HepG2 (cell line): ENCODE data around the gene TUT7. TPM values are rescaled to one million over a fixed set of nuclear protein-coding genes. Genes with fewer than 3 reads are reported as not detected.

ENCODE experiments used
- DZIP1 ChIP-seq: sonication (generic); formaldehyde crosslinking; IDR thresholded peaks from 2 replicates; pipeline ENCODE4 v1.5.0; 2020; ENCODE audit warnings: mild to moderate bottlenecking, missing genetic modification reagents
- ELF4 ChIP-seq: sonication (generic); formaldehyde crosslinking; IDR thresholded peaks from 2 replicates; pipeline ENCODE4 v1.5.0; 2020; ENCODE audit warnings: missing genetic modification reagents, mild to moderate bottlenecking, moderate library complexity, borderline replicate concordance
- EP300 ChIP-seq, 3 experiments: sonication (generic) in 1 of 3; formaldehyde crosslinking in 1 of 3; IDR thresholded peaks; 2 replicates each; pipeline versions ENCODE4 v1.5.1 to v1.6.1; 2011 to 2020; ENCODE audit warnings: low read depth in 2 of 3, low read length in 2 of 3, borderline replicate concordance in 1 of 3, improper control_type of control experiment in 1 of 3, mild to moderate bottlenecking in 1 of 3, missing genetic modification reagents in 1 of 3, moderate library complexity in 1 of 3
- ETV6 ChIP-seq: sonication (generic); formaldehyde crosslinking; conservative IDR thresholded peaks from 2 replicates; pipeline ENCODE4 v1.4.0; 2020; ENCODE audit warnings: missing genetic modification reagents
- FIP1L1 ChIP-seq: fragments of 200-400 bp; formaldehyde crosslinking; IDR thresholded peaks from 2 replicates; pipeline ENCODE4 v1.6.1; 2018; ENCODE audit warnings: low read depth, mild to moderate bottlenecking, low read length, moderate library complexity, borderline replicate concordance; ENCODE audit not compliant: insufficient read depth
- HNRNPUL1 ChIP-seq: fragments of 200-400 bp; formaldehyde crosslinking; IDR thresholded peaks from 2 replicates; pipeline ENCODE4 v1.6.1; 2017; ENCODE audit warnings: low read depth, mild to moderate bottlenecking, low read length, moderate library complexity
- KDM2A ChIP-seq: sonication (generic); formaldehyde crosslinking; IDR thresholded peaks from 2 replicates; pipeline ENCODE4 v1.4.0; 2020; ENCODE audit warnings: low read depth, missing genetic modification reagents, borderline replicate concordance
- KLF9 ChIP-seq: IDR thresholded peaks from 2 replicates; pipeline ENCODE4 v1.6.1; 2016; ENCODE audit warnings: low read depth
- LBX2 ChIP-seq: sonication (generic); formaldehyde crosslinking; IDR thresholded peaks from 2 replicates; pipeline ENCODE4 v1.5.0; 2020; ENCODE audit warnings: missing genetic modification reagents, mild to moderate bottlenecking, borderline replicate concordance
- NCOA1 ChIP-seq: sonication (generic); formaldehyde crosslinking; IDR thresholded peaks from 2 replicates; pipeline ENCODE4 v1.9.0; 2021; ENCODE audit warnings: missing genetic modification reagents
- PRDM15 ChIP-seq: sonication (generic); formaldehyde crosslinking; IDR thresholded peaks from 2 replicates; pipeline ENCODE4 v1.4.0; 2020; ENCODE audit warnings: missing genetic modification reagents
- RFX1 ChIP-seq: fragments of 450-650 bp; IDR thresholded peaks from 2 replicates; pipeline ENCODE4 v1.6.1; 2017
- RFXANK ChIP-seq: IDR thresholded peaks from 2 replicates; pipeline ENCODE4 v1.6.1; 2016
- SMC3 ChIP-seq: IDR thresholded peaks from 2 replicates; pipeline ENCODE4 v1.6.1; 2011; ENCODE audit warnings: low read length, improper control_type of control experiment
- SUZ12 ChIP-seq: fragments of 150-350 bp; IDR thresholded peaks from 2 replicates; pipeline ENCODE4 v1.6.1; 2014; ENCODE audit warnings: low read depth, low read length
- TBL1XR1 ChIP-seq: fragments of 150-350 bp; IDR thresholded peaks from 2 replicates; pipeline ENCODE4 v1.6.1; 2014; ENCODE audit warnings: borderline replicate concordance, low read length; ENCODE audit not compliant: partially characterized antibody
- THYN1 ChIP-seq: sonication (generic); formaldehyde crosslinking; IDR thresholded peaks from 2 replicates; pipeline ENCODE4 v1.8.1; 2023; ENCODE audit warnings: low read depth, mild to moderate bottlenecking, moderate library complexity, missing genetic modification reagents, borderline replicate concordance
- TRIM24 ChIP-seq: sonication (generic); formaldehyde crosslinking; IDR thresholded peaks from 2 replicates; pipeline ENCODE4 v1.8.0; 2022; ENCODE audit warnings: mild to moderate bottlenecking, missing genetic modification reagents
- ZFX ChIP-seq: sonication (generic); formaldehyde crosslinking; IDR thresholded peaks from 2 replicates; pipeline ENCODE4 v1.4.0; 2020; ENCODE audit warnings: mild to moderate bottlenecking, low read depth, missing genetic modification reagents, moderate library complexity
- ZNF547 ChIP-seq: sonication (generic); formaldehyde crosslinking; IDR thresholded peaks from 2 replicates; pipeline ENCODE4 v1.5.1; 2020; ENCODE audit warnings: mild to moderate bottlenecking, missing genetic modification reagents
- ZNF616 ChIP-seq: sonication (generic); formaldehyde crosslinking; IDR thresholded peaks from 2 replicates; pipeline ENCODE4 v1.5.0; 2020; ENCODE audit warnings: low read depth, mild to moderate bottlenecking, missing genetic modification reagents
- ZNF678 ChIP-seq: sonication (generic); formaldehyde crosslinking; IDR thresholded peaks from 2 replicates; pipeline ENCODE4 v1.4.0; 2020; ENCODE audit warnings: mild to moderate bottlenecking, missing genetic modification reagents
- ZNF737 ChIP-seq: sonication (generic); formaldehyde crosslinking; IDR thresholded peaks from 2 replicates; pipeline ENCODE4 v1.5.0; 2020; ENCODE audit warnings: missing genetic modification reagents, mild to moderate bottlenecking, borderline replicate concordance
- ZNF782 ChIP-seq: sonication (generic); formaldehyde crosslinking; IDR thresholded peaks from 2 replicates; pipeline ENCODE4 v1.4.0; 2020; ENCODE audit warnings: missing genetic modification reagents, mild to moderate bottlenecking, borderline replicate concordance
- ZNF839 ChIP-seq: sonication (generic); formaldehyde crosslinking; IDR thresholded peaks from 2 replicates; pipeline ENCODE4 v1.4.0; 2020; ENCODE audit warnings: missing genetic modification reagents, mild to moderate bottlenecking, borderline replicate concordance
- polyA plus RNA-seq, 8 experiments: library from polyadenylated mRNA; depleted of rRNA in 3 of 8; stranded (reverse) in 7 of 8; unstranded in 1 of 8; fragments of >200 nt; fragmentation: Illumina TruSeq in 4 of 8; extraction: Trizol in 4 of 8; gene quantifications; 2 replicates each; pipeline versions ENCODE4 v1.2.1 to v1.2.3, GENCODE V29; 2011 to 2016; ENCODE audit warnings: low read depth in 4 of 8, missing spikeins in 1 of 8, mixed read lengths in 1 of 8; ENCODE audit not compliant: insufficient read depth in 1 of 8
- total RNA-seq, 5 experiments: library from RNA; depleted of rRNA; stranded (reverse); fragments of >200 nt; fragmentation: Illumina TruSeq; extraction: Trizol; gene quantifications; 2 replicates each; pipeline ENCODE4 v1.2.3, GENCODE V29; 2016; ENCODE audit warnings: low read depth in 1 of 5

The TUT7 gene
- total and polyA plus RNA-seq, 2 of the 13 experiments (the other 11 are each of a cell fraction or from before 2014, with no cell fraction given), result 12.0 to 19.4 TPM

GRCh38 chr9:86336058-86336457 is 18.2 kb downstream of the TUT7 start (continued):
- TF ChIP-seq DZIP1 (CRISPR knock-in tag) (no peak), ZNF616 (CRISPR knock-in tag) (no peak), ETV6 (CRISPR knock-in tag) (no peak), TBL1XR1 (no peak), RFXANK (CRISPR knock-in tag) (0 out of 2 replicates have a peak, but pooled peaks have one; percentile 40), SMC3 (no peak), HNRNPUL1 (no peak), LBX2 (CRISPR knock-in tag) (no peak), ZNF737 (CRISPR knock-in tag) (no peak), KLF9 (no peak), SUZ12 (no peak), PRDM15 (peak; percentile 24; the same call in 1 of the 2 replicates), ZNF678 (no peak), FIP1L1 (no peak), ELF4 (no peak), ZNF839 (CRISPR knock-in tag) (no peak), RFX1 (no peak), KDM2A (no peak), EP300 (IDR thresholded peaks at IDR 0.05; ENCODE audit: low read depth in 2 of 2, low read length in 2 of 2) (peak; percentile 57 to 88; a peak in 3 of 4 replicates), EP300 (CRISPR knock-in tag; IDR thresholded peaks at IDR 0.05; ENCODE audit: borderline replicate concordance) (peak; percentile 75; the same call in 1 of the 2 replicates), NCOA1 (CRISPR knock-in tag) (0 out of 2 replicates have a peak, but pooled peaks have one; percentile 29), THYN1 (CRISPR knock-in tag) (no peak), ZNF782 (no peak), TRIM24 (CRISPR knock-in tag) (no peak), ZFX (no peak), ZNF547 (CRISPR knock-in tag) (no peak)
